ACC112 (cell line): ENCODE measurements around the gene IGFL4.
"Not testable (repeated sequence)": the region's sequence is repeated elsewhere in the genome, so short reads cannot be mapped to it uniquely, and the experiment has no call there.

Experiments used
- H2AFZ ChIP-seq: fragments of 200-600 bp; sonication (generic); one replicate; pipeline ENCODE4 v1.6.0; 2017; ENCODE audit warnings: antibody characterized with exemption, low read length; ENCODE audit not compliant: unreplicated experiment
- H3K27ac ChIP-seq: fragments of 200-600 bp; sonication (generic); 2 replicates; pipeline ENCODE4 v1.5.1; 2014; ENCODE audit warnings: low read depth, mild to moderate bottlenecking, antibody characterized with exemption, low read length, moderate library complexity
- H3K27me3 ChIP-seq: fragments of 200-600 bp; sonication (generic); 2 replicates; pipeline ENCODE4 v1.6.1; 2014; ENCODE audit warnings: mild to moderate bottlenecking, antibody characterized with exemption, low read length, moderate library complexity, mixed read lengths; ENCODE audit not compliant: insufficient read depth
- H3K36me3 ChIP-seq: fragments of 200-600 bp; sonication (generic); 2 replicates; pipeline ENCODE4 v1.6.1; 2016; ENCODE audit warnings: mild to moderate bottlenecking, antibody characterized with exemption, low read length, moderate library complexity, mixed read lengths; ENCODE audit not compliant: insufficient read depth
- H3K4me1 ChIP-seq: fragments of 200-600 bp; sonication (generic); one replicate; pipeline ENCODE4 v1.6.1; 2016; ENCODE audit warnings: low read length, mixed read lengths; ENCODE audit not compliant: insufficient read depth, unreplicated experiment, control insufficient read depth
- H3K4me3 ChIP-seq: fragments of 200-600 bp; sonication (generic); 2 replicates; pipeline ENCODE4 v1.5.1; 2014; ENCODE audit warnings: mild to moderate bottlenecking, low read depth, low read length
- H3K79me2 ChIP-seq: fragments of 200-600 bp; sonication (generic); one replicate; pipeline ENCODE4 v1.6.0; 2016; ENCODE audit warnings: low read length; ENCODE audit not compliant: control insufficient read depth, unreplicated experiment, insufficient read depth

IGFL4 gene

DNA sequence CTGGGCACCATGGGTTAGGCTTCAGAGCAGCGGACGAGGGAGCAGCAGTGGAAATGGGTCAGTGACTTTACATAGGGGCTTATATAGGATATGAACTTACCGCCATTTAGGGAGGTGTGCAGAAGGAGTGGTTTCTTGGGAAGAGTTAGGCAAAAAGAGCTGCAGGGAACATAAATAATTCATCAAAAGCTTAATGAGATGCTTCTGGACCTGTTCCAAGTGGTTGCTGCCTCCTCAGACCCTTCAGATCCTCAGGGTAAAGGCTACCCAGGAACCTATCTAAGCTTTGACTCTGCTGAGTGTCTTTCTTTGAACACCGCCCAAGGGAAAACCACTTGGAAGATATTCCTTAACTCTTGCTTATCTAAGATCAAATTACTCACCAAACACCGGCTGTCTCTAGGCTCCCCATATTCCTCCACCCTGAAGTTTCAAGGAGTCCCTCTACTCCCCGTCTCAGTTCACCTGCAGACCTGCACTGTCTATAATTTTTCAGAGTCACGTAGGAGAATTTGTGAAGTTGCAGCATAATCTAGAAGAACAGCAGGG lies at the start of gene IGFL4:
IGFL4 (minus strand) TSS at position 51 of the 549 bp plus-strand sequence; CDS start at position 11, 40 bp downstream.
- no peak within 1 kb of the TSS for H2AFZ ChIP-seq
- peaks cover 35% of the 10 kb centered on the region for H3K27me3 ChIP-seq
- H3K4me1 ChIP-seq, result no peaks in the 10 kb centered on the region
- H3K36me3 ChIP-seq, result no peaks in the 10 kb centered on the region
- H3K79me2 ChIP-seq, result no peaks in the 10 kb centered on the region
- H3K4me3 ChIP-seq, result no peak within 1 kb of the TSS
- H3K27ac ChIP-seq, result no peak within 1 kb of the TSS

GRCh38 chr19:46090444-46090843 lies 49.6 kb upstream of the IGFL4 start:
- no peaks in the 10 kb centered on the region for H3K36me3 ChIP-seq
- no peak overlapping the region for H3K27ac ChIP-seq
- H3K79me2 ChIP-seq, result no peaks in the 10 kb centered on the region
- no peak overlapping the region for H2AFZ ChIP-seq
- H3K4me3 ChIP-seq, result no peak overlapping the region
- H3K27me3 ChIP-seq, result peaks cover 75% of the 10 kb centered on the region
- no peaks in the 10 kb centered on the region for H3K4me1 ChIP-seq

GRCh38 chr19:46089432-46089831 lies 48.6 kb upstream of the IGFL4 start:
- Histone ChIP-seq H3K27me3 (peaks cover 85% of the 10 kb centered on the region), H2AFZ (no peak overlapping the region), H3K27ac (no peak overlapping the region), H3K79me2 (no peaks in the 10 kb centered on the region), H3K36me3 (no peaks in the 10 kb centered on the region), H3K4me1 (no peaks in the 10 kb centered on the region), H3K4me3 (no peak overlapping the region)

- Histone ChIP-seq H3K4me3 (no peak overlapping the region), H3K36me3 (no peaks in the 10 kb centered on the region), H3K4me1 (no peaks in the 10 kb centered on the region), H2AFZ (no peak overlapping the region), H3K27me3 (peaks cover 86% of the 10 kb centered on the region), H3K27ac (no peak overlapping the region), H3K79me2 (no peaks in the 10 kb centered on the region)
Observed at GRCh38 chr19:46088101-46088500, 47.3 kb upstream of the IGFL4 start.

DNA sequence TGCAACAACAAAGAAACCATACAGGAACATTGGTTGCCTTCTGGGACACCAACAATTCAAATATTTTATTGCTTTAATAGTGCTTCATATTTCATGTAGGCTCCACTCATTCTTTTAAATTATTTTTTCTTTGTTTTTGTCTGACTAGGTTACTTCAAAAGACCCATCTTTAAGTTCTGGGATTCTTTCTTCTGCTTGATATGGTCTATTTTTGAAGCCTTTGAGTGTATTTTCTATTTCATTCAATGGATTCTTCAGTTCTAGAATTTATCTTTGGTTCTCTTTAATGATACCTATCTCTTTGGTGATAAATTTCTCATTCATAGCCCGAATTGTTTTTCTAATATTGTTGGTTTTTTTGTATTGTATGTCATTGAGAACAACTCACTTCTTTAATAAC lies 45.1 kb upstream of the IGFL4 start:
- Histone ChIP-seq H3K4me1 (peaks cover 6% of the 10 kb centered on the region), H3K27ac (no peak overlapping the region)

DNA sequence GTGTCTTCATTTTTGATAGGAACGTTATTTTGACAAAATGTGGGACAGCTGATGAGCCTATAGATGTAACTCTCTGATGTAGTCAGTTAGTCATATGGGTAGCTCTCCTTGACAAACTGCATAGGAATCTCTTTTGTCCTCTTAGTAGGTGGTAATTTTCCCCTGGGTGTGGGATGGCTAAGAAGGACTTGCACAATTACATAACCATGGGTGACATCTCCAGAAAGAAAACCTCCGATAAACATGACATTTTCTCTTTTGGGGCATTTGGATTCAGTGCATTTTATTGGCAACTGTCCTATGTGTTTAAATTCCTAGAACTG lies 41.9 kb upstream of the IGFL4 start:
- H3K27ac ChIP-seq, result no peak overlapping the region
- no peaks in the 10 kb centered on the region for H3K36me3 ChIP-seq
- no peak overlapping the region for H3K4me3 ChIP-seq
- H3K79me2 ChIP-seq, result no peaks in the 10 kb centered on the region
- peaks cover 45% of the 10 kb centered on the region for H3K27me3 ChIP-seq
- H3K4me1 ChIP-seq, result peaks cover 6% of the 10 kb centered on the region
- H2AFZ ChIP-seq, result no peak overlapping the region

More for the DNA sequence above, 45.1 kb upstream of the IGFL4 start:
- Histone ChIP-seq H3K27me3 (peaks cover 77% of the 10 kb centered on the region), H3K36me3 (no peaks in the 10 kb centered on the region), H3K4me3 (no peak overlapping the region), H2AFZ (no peak overlapping the region), H3K79me2 (no peaks in the 10 kb centered on the region)

- H3K27me3 ChIP-seq, result peaks cover 46% of the 10 kb centered on the region
Observed at GRCh38 chr19:46081928-46082727, 41.3 kb upstream of the IGFL4 start.

GRCh38 chr19:46080561-46080960 lies 39.8 kb upstream of the IGFL4 start:
- no peak overlapping the region for H3K4me3 ChIP-seq
- H3K27me3 ChIP-seq, result peaks cover 47% of the 10 kb centered on the region
- H3K79me2 ChIP-seq, result no peaks in the 10 kb centered on the region
- H3K27ac ChIP-seq, result no peak overlapping the region
- no peak overlapping the region for H2AFZ ChIP-seq
- peaks cover 6% of the 10 kb centered on the region for H3K4me1 ChIP-seq
- no peaks in the 10 kb centered on the region for H3K36me3 ChIP-seq

More at GRCh38 chr19:46081928-46082727, 41.3 kb upstream of the IGFL4 start:
- H3K4me3 ChIP-seq, result no peak overlapping the region
- H3K79me2 ChIP-seq, result no peaks in the 10 kb centered on the region
- no peak overlapping the region for H2AFZ ChIP-seq
- H3K4me1 ChIP-seq, result peaks cover 6% of the 10 kb centered on the region
- no peak overlapping the region for H3K27ac ChIP-seq
- no peaks in the 10 kb centered on the region for H3K36me3 ChIP-seq

GRCh38 chr19:46079576-46079975 lies 38.8 kb upstream of the IGFL4 start:
- Histone ChIP-seq H3K27me3 (peaks cover 43% of the 10 kb centered on the region), H3K79me2 (no peaks in the 10 kb centered on the region), H3K36me3 (no peaks in the 10 kb centered on the region), H2AFZ (no peak overlapping the region), H3K4me3 (no peak overlapping the region), H3K27ac (no peak overlapping the region), H3K4me1 (peaks cover 6% of the 10 kb centered on the region)

DNA sequence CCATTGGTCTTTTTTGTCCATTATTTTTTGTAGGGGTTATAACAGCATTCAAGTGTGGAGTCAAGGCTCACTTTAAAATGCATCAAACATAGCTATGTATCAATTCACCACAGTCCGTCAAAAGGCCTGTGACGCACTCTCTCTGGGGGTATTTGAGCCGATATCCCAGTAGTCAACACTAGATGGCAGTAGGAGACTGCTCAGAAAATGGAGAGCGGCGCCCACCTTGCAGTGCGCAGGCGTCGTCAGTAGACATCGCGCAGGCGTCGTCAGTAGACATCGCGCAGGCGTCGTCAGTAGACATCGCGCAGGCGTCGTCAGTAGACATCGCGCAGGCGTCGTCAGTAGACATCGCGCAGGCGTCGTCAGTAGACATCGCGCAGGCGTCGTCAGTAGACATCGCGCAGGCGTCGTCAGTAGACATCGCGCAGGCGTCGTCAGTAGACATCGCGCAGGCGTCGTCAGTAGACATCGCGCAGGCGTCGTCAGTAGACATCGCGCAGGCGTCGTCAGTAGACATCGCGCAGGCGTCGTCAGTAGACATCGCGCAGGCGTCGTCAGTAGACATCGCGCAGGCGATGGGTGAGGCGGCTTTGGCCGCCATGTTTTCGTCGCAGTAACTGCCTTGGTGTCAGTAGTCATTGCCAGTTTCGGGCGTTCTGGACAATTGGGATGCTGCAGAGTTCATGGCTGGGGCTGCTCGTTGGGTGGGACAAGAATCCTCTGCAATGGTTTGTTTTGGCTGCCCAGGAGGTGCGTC lies 38.0 kb upstream of the IGFL4 start:
- H2AFZ ChIP-seq, result not testable (repeated sequence)

More for the DNA sequence above, 38.0 kb upstream of the IGFL4 start:
- not testable (repeated sequence) for H3K27ac ChIP-seq, H3K79me2 ChIP-seq, H3K36me3 ChIP-seq, H3K4me3 ChIP-seq, H3K4me1 ChIP-seq
- H3K27me3 ChIP-seq, result peaks cover 34% of the 10 kb centered on the region
